Upper lobe of left lung (tissue), 6 donors: Measurements from ENCODE around the gene CMAS. TPM values are rescaled to one million over a fixed set of nuclear protein-coding genes. Genes with fewer than 3 reads are reported as not detected.
"Not testable (repeated sequence)": the region's sequence is repeated elsewhere in the genome, so short reads cannot be mapped to it uniquely, and the experiment has no call there.

ENCODE experiments used
- ATAC-seq, 2 donors: fragments of 200-7000 bp; cut with Tn5 transposase; one replicate each; pipeline ENCODE4 v1.9.1; 2022; ENCODE audit warnings: mild to moderate bottlenecking in 2 of 2, moderate library complexity in 2 of 2; ENCODE audit not compliant: low FRiP score in 2 of 2
- DNase-seq, 2 donors: peaks; one replicate each; pipeline ENCODE4 v3.0.0-alpha.2; 2019 to 2020
- H3K27ac ChIP-seq, 4 donors: fragments of 200-600 bp; sonication (generic); one replicate each; pipeline ENCODE4 v1.5.1; 2016 to 2019
- H3K27me3 ChIP-seq, 4 donors: fragments of 200-600 bp; sonication (generic); one replicate each; pipeline ENCODE4 v1.5.1; 2017 to 2019
- H3K36me3 ChIP-seq, 4 donors: fragments of 200-600 bp; sonication (generic); one replicate each; pipeline ENCODE4 v1.5.1; 2016 to 2019
- H3K4me1 ChIP-seq, 4 donors: fragments of 200-600 bp; sonication (generic); one replicate each; pipeline ENCODE4 v1.5.1; 2018 to 2019
- H3K4me3 ChIP-seq, 4 donors: fragments of 200-600 bp; sonication (generic); one replicate each; pipeline ENCODE4 v1.5.1; 2017 to 2019; ENCODE audit warnings: mild to moderate bottlenecking in 2 of 4, moderate library complexity in 1 of 4
- H3K9me3 ChIP-seq, 4 donors: fragments of 200-600 bp; sonication (generic); one replicate each; pipeline ENCODE4 v1.5.1; 2018 to 2019
- CTCF ChIP-seq, 6 experiments: fragments of 450-650 bp in 4 of 6; fragments of 200-600 bp in 2 of 6; sonication (generic) in 2 of 6; IDR thresholded peaks; one replicate each; pipeline ENCODE4 v1.5.1; 2016 to 2019; ENCODE audit warnings: antibody characterized with exemption in 6 of 6
- EP300 ChIP-seq, 4 donors: sonication (generic); formaldehyde crosslinking; IDR thresholded peaks; one replicate each; pipeline ENCODE4 v1.5.1; 2017; ENCODE audit warnings: antibody characterized with exemption in 4 of 4, control low read depth in 2 of 4
- POLR2A ChIP-seq, 4 donors: fragments of 450-650 bp; IDR thresholded peaks; one replicate each; pipeline ENCODE4 v1.5.1; 2016 to 2017; ENCODE audit warnings: antibody characterized with exemption in 4 of 4, mild to moderate bottlenecking in 2 of 4
- POLR2AphosphoS5 ChIP-seq, 2 donors: sonication (generic); formaldehyde crosslinking; IDR thresholded peaks; one replicate each; pipeline ENCODE4 v1.5.1; 2017; ENCODE audit warnings: antibody characterized with exemption in 2 of 2
- WGBS, 2 donors: methylation state at CpG; one replicate each; pipeline ENCODE4 v1.1.5; 2017 to 2018; 5-methylcytosine and 5-hydroxymethylcytosine counted together
- total RNA-seq, 6 donors: library from RNA; depleted of rRNA in 4 of 6; stranded (reverse); fragments of >200 nt in 4 of 6; gene quantifications; one replicate each; pipeline versions ENCODE4 v1.1.0 to v1.2.1, GENCODE V29; 2016 to 2021
- donor health status: DM: no; HTN: no; CAD: no; lungs with moderate emphysema.
- donor health status: DM: no; HTN: yes; CAD: no; lungs with severe emphysema.

Gene CMAS
- total RNA-seq, 6 donors from 2014 or later = 13.7 to 55.2 (median 19.5) TPM

- TF ChIP-seq POLR2A (IDR thresholded peaks at IDR 0.05) (no peak), POLR2AphosphoS5 (IDR thresholded peaks at IDR 0.05) (no peak)
- no peaks in the 10 kb centered on the region for H3K4me1 ChIP-seq
- WGBS, 2 donors = 88 to 89% methylated on average over 7 of the region's 7 CpGs
- no peak overlapping the region for H3K4me3 ChIP-seq
- no peak for ATAC-seq
- no peaks in the 10 kb centered on the region for H3K27me3 ChIP-seq
- peak in 1 of 2 donors; percentile 57 for DNase-seq
- no peaks in the 10 kb centered on the region for H3K9me3 ChIP-seq
- H3K36me3 ChIP-seq = no peaks in the 10 kb centered on the region
- H3K27ac ChIP-seq = no peak overlapping the region
These were observed 37.8 kb upstream of the CMAS start for GRCh38 chr12:22008196-22008595.

- 63 to 68% methylated on average over 7 of the region's 7 CpGs for WGBS, 2 donors
- Histone ChIP-seq H3K27me3 (no peaks in the 10 kb centered on the region), H3K27ac (no peak overlapping the region), H3K36me3 (no peaks in the 10 kb centered on the region), H3K9me3 (no peaks in the 10 kb centered on the region), H3K4me1 (no peaks in the 10 kb centered on the region), H3K4me3 (no peak overlapping the region)
- DNase-seq = no peak
- no peak for ATAC-seq
- no peak for TF ChIP-seq EP300 (IDR thresholded peaks at IDR 0.05)
These were observed 31.8 kb upstream of the CMAS start for GRCh38 chr12:22014041-22014782.

DNA sequence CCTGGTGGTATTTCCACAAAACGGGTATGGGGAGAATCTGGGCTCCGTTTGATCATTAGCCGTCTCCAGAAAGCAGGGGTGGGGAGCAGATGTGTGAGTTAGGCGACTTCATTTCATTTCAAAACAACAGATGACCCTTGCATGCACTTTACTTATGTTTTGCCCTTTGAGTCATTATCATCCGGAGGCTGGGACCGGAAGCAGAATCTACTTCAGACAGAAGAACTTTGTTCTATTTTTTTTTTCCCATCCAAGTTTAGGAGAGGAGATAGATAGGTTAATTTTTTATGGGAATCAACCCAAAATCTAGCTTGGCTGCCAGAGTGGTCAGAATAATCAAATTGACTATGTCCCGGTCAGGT, 31.3 kb upstream of the CMAS start:
- no peak for ATAC-seq
- no peaks in the 10 kb centered on the region for H3K27me3 ChIP-seq
- 63 to 66% methylated on average over 7 of the region's 7 CpGs for WGBS, 2 donors
- H3K27ac ChIP-seq = no peak overlapping the region
- no peaks in the 10 kb centered on the region for H3K9me3 ChIP-seq
- TF ChIP-seq POLR2AphosphoS5 (IDR thresholded peaks at IDR 0.05) = no peak
- no peak for TF ChIP-seq POLR2A (IDR thresholded peaks at IDR 0.05)
- no peak for TF ChIP-seq CTCF (IDR thresholded peaks at IDR 0.05)
- no peak for TF ChIP-seq EP300 (IDR thresholded peaks at IDR 0.05)
- no peaks in the 10 kb centered on the region for H3K4me1 ChIP-seq
- H3K4me3 ChIP-seq = no peak overlapping the region
- H3K36me3 ChIP-seq = no peaks in the 10 kb centered on the region
- DNase-seq = no peak

GRCh38 chr12:22016982-22017381, 29.0 kb upstream of the CMAS start:
- no peaks in the 10 kb centered on the region for H3K9me3 ChIP-seq
- no peaks in the 10 kb centered on the region for H3K36me3 ChIP-seq
- no peak overlapping the region for H3K4me3 ChIP-seq
- TF ChIP-seq POLR2AphosphoS5 (IDR thresholded peaks at IDR 0.05) (no peak), CTCF (IDR thresholded peaks at IDR 0.05) (no peak), EP300 (IDR thresholded peaks at IDR 0.05) (no peak), POLR2A (IDR thresholded peaks at IDR 0.05) (no peak)
- DNase-seq (no peak), ATAC-seq (no peak)
- H3K4me1 ChIP-seq = no peaks in the 10 kb centered on the region
- no peak overlapping the region for H3K27ac ChIP-seq
- H3K27me3 ChIP-seq = no peaks in the 10 kb centered on the region

- Histone ChIP-seq H3K4me3 (no peak overlapping the region), H3K36me3 (no peaks in the 10 kb centered on the region), H3K27me3 (no peaks in the 10 kb centered on the region), H3K4me1 (no peaks in the 10 kb centered on the region), H3K27ac (no peak overlapping the region), H3K9me3 (peaks cover 0 to 7% (median 3%) of the 10 kb centered on the region in 4 donors)
- DNase-seq (no peak), ATAC-seq (no peak)
- 41 to 52% methylated on average over 6 of the region's 6 CpGs for WGBS, 2 donors
- TF ChIP-seq POLR2A (IDR thresholded peaks at IDR 0.05) = no peak
- peak in 4 of 6 experiments; percentile 15 to 38 (median 24) for TF ChIP-seq CTCF (IDR thresholded peaks at IDR 0.05)
- no peak for TF ChIP-seq POLR2AphosphoS5 (IDR thresholded peaks at IDR 0.05)
- TF ChIP-seq EP300 (IDR thresholded peaks at IDR 0.05) = no peak
These were observed 27.2 kb upstream of the CMAS start for GRCh38 chr12:22018860-22019259.

DNA sequence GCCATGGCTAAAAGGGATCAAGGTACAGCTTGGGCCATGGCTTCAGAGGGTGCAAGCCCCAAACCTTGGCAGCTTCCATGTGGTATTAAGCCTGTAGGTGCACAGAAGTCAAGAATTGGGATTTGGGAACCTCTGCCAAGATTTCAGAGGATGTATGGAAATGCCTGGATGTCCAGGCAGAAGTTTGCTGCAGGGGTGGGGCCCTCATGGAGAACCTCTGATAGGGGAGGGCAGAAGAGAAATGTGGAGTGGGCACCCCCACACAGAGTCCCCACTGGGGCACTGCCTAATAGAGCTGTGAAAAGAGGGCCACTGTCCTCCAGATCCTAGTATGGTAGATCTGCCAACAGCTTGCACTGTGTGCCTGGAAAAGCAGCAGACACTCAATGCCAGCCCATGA, 22.5 kb upstream of the CMAS start:
- H3K4me1 ChIP-seq, DNase-seq, H3K27me3 ChIP-seq, H3K9me3 ChIP-seq, ATAC-seq, H3K36me3 ChIP-seq, H3K4me3 ChIP-seq, H3K27ac ChIP-seq: not testable (repeated sequence)
